Kidney (tissue), 14 donors: Measurements from ENCODE around the gene FAM186B. TPM values are rescaled to one million over a fixed set of nuclear protein-coding genes. Genes with fewer than 3 reads are reported as not detected.

ENCODE experiments used
- DNase-seq, 5 donors: peaks; one replicate each; pipeline ENCODE4 v3.0.0-alpha.2; 2013 to 2020
- FAIRE-seq: peaks from 2 replicates; lab custom pipeline; 2012; peaks lifted over from hg19 to GRCh38; lab: Jason Lieb, UNC
- H3K27ac ChIP-seq, 2 donors: one replicate each; pipeline ENCODE4 v1.7.0; 2013; ENCODE audit warnings: low read depth in 2 of 2, low read length in 2 of 2, inconsistent platforms in 1 of 2
- H3K27me3 ChIP-seq: one replicate; pipeline ENCODE4 v1.7.1; 2013; ENCODE audit warnings: low read length, inconsistent platforms; ENCODE audit not compliant: control insufficient read depth, insufficient read depth
- H3K36me3 ChIP-seq, 3 donors: one replicate each; pipeline versions ENCODE4 v1.7.0 to v1.7.1; 2013; ENCODE audit warnings: low read length in 3 of 3, control low read depth in 1 of 3, inconsistent platforms in 1 of 3; ENCODE audit not compliant: insufficient read depth in 3 of 3, control insufficient read depth in 2 of 3
- H3K4me1 ChIP-seq, 3 donors: one replicate each; pipeline versions ENCODE4 v1.7.0 to v1.7.1; 2013; ENCODE audit warnings: low read length in 3 of 3, inconsistent platforms in 1 of 3, low read depth in 1 of 3; ENCODE audit not compliant: control insufficient read depth in 2 of 3, insufficient read depth in 2 of 3
- H3K4me3 ChIP-seq, 3 donors: one replicate each; pipeline versions ENCODE4 v1.7.0 to v1.8.1; 2013; ENCODE audit warnings: low read length in 3 of 3, control low read depth in 1 of 3, inconsistent platforms in 1 of 3
- H3K9ac ChIP-seq, 3 donors: one replicate each; pipeline versions ENCODE4 v1.7.0 to v1.7.1; 2013; ENCODE audit warnings: low read length in 3 of 3, control low read depth in 1 of 3, inconsistent platforms in 1 of 3
- H3K9me3 ChIP-seq, 3 donors: one replicate each; pipeline versions ENCODE4 v1.7.0 to v1.7.1; 2013; ENCODE audit warnings: low read length in 3 of 3, control low read depth in 1 of 3, inconsistent platforms in 1 of 3; ENCODE audit not compliant: control insufficient read depth in 2 of 3, insufficient read depth in 1 of 3
- CTCF ChIP-seq: IDR thresholded peaks from 3 replicates; pipeline ENCODE4 v1.5.1; 2012; ENCODE audit warnings: mild to moderate bottlenecking, moderate library complexity, borderline replicate concordance; ENCODE audit not compliant: insufficient read depth; ENCODE audit errors: extremely low read depth
- intact Hi-C: fragments of 100-400 bp; cut with DNase I; formaldehyde crosslinking; loops from one replicate; pipeline ENCODE4 v1.11.1; 2022
- polyA plus RNA-seq: library from polyadenylated mRNA; stranded (reverse); fragments of 350-450 nt; fragmentation: Illumina TruSeq; extraction: RNeasy Lipid Tissue Mini Kit (QIAGEN cat#74804); gene quantifications from one replicate; pipeline ENCODE4 v1.2.3, GENCODE V29; 2014; ENCODE audit warnings: low read depth, low replicate concordance; ENCODE audit not compliant: insufficient read depth
- total RNA-seq: library from RNA; stranded (reverse); fragmentation: NEBNext Ultra II Directional; extraction: Animal tissue kit (Norgen Biotek cat#: 25700); gene quantifications from one replicate; pipeline ENCODE4 v1.2.1, GENCODE V29; 2021
- donor health status: control.
- donor health status: control.
- donor health status: control.
- donor health status: control.
- donor health status: control.
- donor health status: DM: yes; HTN: yes; CAD: no.
- donor health status: Normal renal cell carcinoma (clear cell type).

The FAM186B gene
- total and polyA plus RNA-seq, 2 donors from 2014 or later, result 0.34 to 0.85 TPM

- DNase-seq, result peak in 2 of 5 donors; percentile 9 to 73
- H3K27me3 ChIP-seq, result peaks cover under 1% of the 10 kb centered on the region
- TF ChIP-seq CTCF, result no peak
- intact Hi-C loops, result no loop called here
- H3K27ac ChIP-seq, result no peak overlapping the region
- no peak for FAIRE-seq
- H3K4me3 ChIP-seq, result no peak overlapping the region
- H3K36me3 ChIP-seq, result no peaks in the 10 kb centered on the region
- H3K4me1 ChIP-seq, result peaks cover 0 to 11% (median 0%) of the 10 kb centered on the region in 3 donors
- no peak overlapping the region for H3K9ac ChIP-seq
- H3K9me3 ChIP-seq, result no peaks in the 10 kb centered on the region
Observed at GRCh38 chr12:49549735-49550692, 55.4 kb downstream of the FAM186B start.

GRCh38 chr12:49548822-49549648 lies 56.4 kb downstream of the FAM186B start:
- peak overlapping the region in 1 of 3 donors; percentile 42 for H3K9ac ChIP-seq
- DNase-seq, result peak in 4 of 5 donors; percentile 48 to 81 (median 72)
- no peaks in the 10 kb centered on the region for H3K36me3 ChIP-seq
- H3K4me3 ChIP-seq, result peak overlapping the region in 2 of 3 donors; percentile 39 to 46
- H3K27me3 ChIP-seq, result peaks cover 3% of the 10 kb centered on the region
- peaks cover 0 to 11% (median 0%) of the 10 kb centered on the region in 3 donors for H3K4me1 ChIP-seq
- no peak for FAIRE-seq
- no peak for TF ChIP-seq CTCF
- intact Hi-C loops, result no loop called here
- no peaks in the 10 kb centered on the region for H3K9me3 ChIP-seq
- no peak overlapping the region for H3K27ac ChIP-seq

GRCh38 chr12:49548481-49548821 lies 57.0 kb downstream of the FAM186B start:
- Histone ChIP-seq H3K9me3 (no peaks in the 10 kb centered on the region), H3K27ac (no peak overlapping the region), H3K27me3 (peaks cover 5% of the 10 kb centered on the region), H3K9ac (no peak overlapping the region), H3K4me3 (peak overlapping the region in 1 of 3 donors; percentile 39), H3K4me1 (peaks cover 0 to 11% (median 0%) of the 10 kb centered on the region in 3 donors), H3K36me3 (no peaks in the 10 kb centered on the region)
- intact Hi-C loops, result no loop called here
- FAIRE-seq (no peak), DNase-seq (no peak)
- TF ChIP-seq CTCF, result no peak
